ENCODE measurements around the gene TBC1D2B. TPM values are rescaled to one million over a fixed set of nuclear protein-coding genes. Genes with fewer than 3 reads are reported as not detected.
A peak's percentile ranks its signal among the peaks of the same experiment; 100 is the strongest.

The TBC1D2B gene
- total RNA-seq, 1 donor from 2014 or later, result 11.7 TPM

GRCh38 chr15:78076231-78077052 is 1.1 kb downstream of the TBC1D2B start:
- Histone ChIP-seq H3K27ac (replicated peaks) (peak overlapping the region; percentile 95), H3K4me1 (peaks cover 61% of the 10 kb centered on the region), H3K9me3 (replicated peaks) (no peaks in the 10 kb centered on the region), H3K36me3 (no peaks in the 10 kb centered on the region), H3K27me3 (ENCODE audit: low read depth) (no peaks in the 10 kb centered on the region), H3K4me3 (peak overlapping the region; percentile 94)
- no peak for DNase-seq
- intact Hi-C loops (cut with micrococcal nuclease), result no loop called here
- TF ChIP-seq, protein P1, sequence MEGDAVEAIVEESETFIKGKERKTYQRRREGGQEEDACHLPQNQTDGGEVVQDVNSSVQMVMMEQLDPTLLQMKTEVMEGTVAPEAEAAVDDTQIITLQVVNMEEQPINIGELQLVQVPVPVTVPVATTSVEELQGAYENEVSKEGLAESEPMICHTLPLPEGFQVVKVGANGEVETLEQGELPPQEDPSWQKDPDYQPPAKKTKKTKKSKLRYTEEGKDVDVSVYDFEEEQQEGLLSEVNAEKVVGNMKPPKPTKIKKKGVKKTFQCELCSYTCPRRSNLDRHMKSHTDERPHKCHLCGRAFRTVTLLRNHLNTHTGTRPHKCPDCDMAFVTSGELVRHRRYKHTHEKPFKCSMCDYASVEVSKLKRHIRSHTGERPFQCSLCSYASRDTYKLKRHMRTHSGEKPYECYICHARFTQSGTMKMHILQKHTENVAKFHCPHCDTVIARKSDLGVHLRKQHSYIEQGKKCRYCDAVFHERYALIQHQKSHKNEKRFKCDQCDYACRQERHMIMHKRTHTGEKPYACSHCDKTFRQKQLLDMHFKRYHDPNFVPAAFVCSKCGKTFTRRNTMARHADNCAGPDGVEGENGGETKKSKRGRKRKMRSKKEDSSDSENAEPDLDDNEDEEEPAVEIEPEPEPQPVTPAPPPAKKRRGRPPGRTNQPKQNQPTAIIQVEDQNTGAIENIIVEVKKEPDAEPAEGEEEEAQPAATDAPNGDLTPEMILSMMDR (IDR thresholded peaks at IDR 0.05; ENCODE audit: borderline replicate concordance), result peak; percentile 24

GRCh38 chr15:78075490-78076230 is 1.9 kb downstream of the TBC1D2B start:
- intact Hi-C loops (cut with micrococcal nuclease), result no loop called here
- H3K36me3 ChIP-seq, result no peaks in the 10 kb centered on the region
- no peak for DNase-seq

DNA sequence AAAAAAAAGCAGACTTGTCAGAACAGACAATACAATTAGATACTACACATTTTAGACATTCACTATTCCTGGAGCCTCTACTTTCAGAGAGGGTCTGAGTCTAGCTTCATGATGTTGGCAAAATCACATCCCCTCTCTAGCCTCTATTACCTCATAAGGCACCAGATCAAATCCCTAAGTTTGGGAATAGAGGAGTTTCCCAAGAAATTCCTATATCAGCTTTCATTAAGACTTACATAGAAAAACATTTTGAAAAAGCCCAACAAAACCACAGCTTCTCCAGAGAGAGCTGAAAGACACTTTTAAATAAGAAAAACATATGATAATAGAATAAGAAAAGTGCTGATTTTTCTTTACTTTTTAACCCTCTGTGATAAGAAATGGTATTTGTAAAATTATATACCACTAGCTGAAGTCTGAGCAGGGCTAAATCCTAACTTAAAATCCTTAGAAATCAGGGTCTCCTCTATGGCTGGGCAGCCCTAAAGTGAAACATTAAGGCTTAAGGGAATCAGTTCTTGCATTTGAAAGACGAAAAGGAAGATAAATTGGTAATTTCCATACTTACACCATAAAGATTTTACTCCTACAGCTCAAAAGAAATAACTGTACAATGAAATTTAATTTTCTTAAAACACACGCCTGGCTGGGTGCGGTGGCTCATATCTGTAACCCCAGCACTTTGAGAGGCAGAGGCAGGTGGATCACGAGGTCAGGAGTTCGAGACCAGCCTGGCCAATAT is 4.3 kb downstream of the TBC1D2B start:
- TF ChIP-seq, protein P1 (IDR thresholded peaks at IDR 0.05; ENCODE audit: borderline replicate concordance), result no peak
- Histone ChIP-seq H3K36me3 (no peaks in the 10 kb centered on the region), H3K4me1 (peaks cover 84% of the 10 kb centered on the region), H3K4me3 (peak overlapping the region; percentile 22), H3K27me3 (ENCODE audit: low read depth) (no peaks in the 10 kb centered on the region), H3K9me3 (replicated peaks) (no peaks in the 10 kb centered on the region), H3K27ac (replicated peaks) (peak overlapping the region; percentile 95)
- intact Hi-C loops (cut with micrococcal nuclease), result no loop called here
- DNase-seq, result no peak

More at GRCh38 chr15:78075490-78076230, 1.9 kb downstream of the TBC1D2B start:
- Histone ChIP-seq H3K4me3 (peak overlapping the region; percentile 94), H3K27ac (replicated peaks) (peak overlapping the region; percentile 95), H3K9me3 (replicated peaks) (no peaks in the 10 kb centered on the region), H3K27me3 (ENCODE audit: low read depth) (no peaks in the 10 kb centered on the region), H3K4me1 (peaks cover 65% of the 10 kb centered on the region)
- TF ChIP-seq, protein P1 (IDR thresholded peaks at IDR 0.05; ENCODE audit: borderline replicate concordance), result no peak

GRCh38 chr15:78072080-78072892 is 5.2 kb downstream of the TBC1D2B start:
- DNase-seq, result no peak
- no peaks in the 10 kb centered on the region for H3K9me3 ChIP-seq (replicated peaks)
- no peaks in the 10 kb centered on the region for H3K36me3 ChIP-seq
- peaks cover 87% of the 10 kb centered on the region for H3K4me1 ChIP-seq
- peak overlapping the region; percentile 95 for H3K27ac ChIP-seq (replicated peaks)
- intact Hi-C loops (cut with micrococcal nuclease), result no loop called here
- no peaks in the 10 kb centered on the region for H3K27me3 ChIP-seq (ENCODE audit: low read depth)
- peak overlapping the region; percentile 22 for H3K4me3 ChIP-seq
- TF ChIP-seq, protein P1 (IDR thresholded peaks at IDR 0.05; ENCODE audit: borderline replicate concordance), result no peak
